GOT3 (cell line): Measurements from ENCODE around the gene CARD18.

Experiments
- DNase-seq: peaks from one replicate; lab custom pipeline; 2025; ENCODE audit warnings: mixed read lengths; lab: John Stamatoyannopoulos, UW

The CARD18 gene, protein sequence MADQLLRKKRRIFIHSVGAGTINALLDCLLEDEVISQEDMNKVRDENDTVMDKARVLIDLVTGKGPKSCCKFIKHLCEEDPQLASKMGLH

DNA sequence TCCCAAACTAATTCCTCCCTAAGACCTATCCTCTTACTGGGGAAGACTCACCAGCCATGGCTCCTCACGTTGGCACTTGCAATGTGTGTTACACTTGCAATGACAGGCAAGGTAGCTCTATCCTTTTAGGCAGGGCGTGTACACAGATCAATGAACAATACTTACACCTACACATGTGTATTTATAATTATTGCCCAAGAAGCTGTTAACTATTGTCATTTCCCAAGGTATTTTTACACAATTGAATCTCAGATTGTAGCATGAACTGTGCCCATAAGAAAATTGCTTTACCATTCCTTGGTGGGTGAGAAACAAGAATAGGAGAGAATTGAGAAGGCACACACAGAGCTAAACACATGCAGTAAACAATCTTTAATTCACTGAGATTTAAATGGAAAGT is at the start of gene CARD18:
Gene CARD18 (minus strand): TSS at position 101 of the 400 bp plus-strand sequence. CDS start 43 bp downstream, at position 58.
- no peak for DNase-seq

- DNase-seq, result no peak
These were observed 44.4 kb upstream of the CARD18 start for GRCh38 chr11:105183987-105184386.

DNA sequence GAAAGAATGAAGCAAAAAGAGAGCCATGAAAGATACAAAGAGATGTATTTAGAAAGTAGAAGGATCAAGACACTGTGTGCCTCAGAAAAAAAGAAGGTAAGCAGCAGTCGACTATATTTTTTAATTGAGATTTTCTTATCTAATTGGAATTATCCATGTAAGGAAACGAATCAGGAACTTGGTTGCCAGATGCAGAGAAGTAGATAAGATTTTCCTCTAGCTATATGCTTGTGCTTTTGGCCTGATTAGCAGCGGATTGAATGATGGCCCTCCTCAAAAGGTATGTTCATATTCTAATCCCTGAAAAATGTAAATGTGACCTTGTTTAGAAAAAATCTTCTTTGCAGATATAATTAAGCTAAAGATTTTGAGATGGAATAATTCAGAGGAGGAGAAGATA is 43.9 kb upstream of the CARD18 start:
- DNase-seq, result no peak

DNA sequence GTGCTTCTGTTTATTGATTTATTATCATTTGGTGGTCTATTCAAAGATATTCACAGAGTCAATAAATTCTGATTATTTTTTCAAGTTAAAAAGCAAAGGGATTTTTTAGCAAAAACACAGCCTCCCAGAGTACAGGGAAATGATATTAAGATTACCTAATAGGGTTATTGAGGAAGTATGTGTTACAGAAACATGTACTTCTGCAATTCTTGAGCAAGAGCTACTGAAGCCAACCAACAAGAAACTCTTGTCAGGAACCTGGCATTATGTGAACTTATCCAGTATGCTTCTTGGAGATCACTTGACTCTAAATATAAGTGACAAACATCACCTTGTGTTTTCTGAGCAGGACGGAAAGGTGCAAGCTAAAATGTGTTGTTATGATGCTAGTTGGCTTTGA is 42.0 kb upstream of the CARD18 start:
- no peak for DNase-seq

DNA sequence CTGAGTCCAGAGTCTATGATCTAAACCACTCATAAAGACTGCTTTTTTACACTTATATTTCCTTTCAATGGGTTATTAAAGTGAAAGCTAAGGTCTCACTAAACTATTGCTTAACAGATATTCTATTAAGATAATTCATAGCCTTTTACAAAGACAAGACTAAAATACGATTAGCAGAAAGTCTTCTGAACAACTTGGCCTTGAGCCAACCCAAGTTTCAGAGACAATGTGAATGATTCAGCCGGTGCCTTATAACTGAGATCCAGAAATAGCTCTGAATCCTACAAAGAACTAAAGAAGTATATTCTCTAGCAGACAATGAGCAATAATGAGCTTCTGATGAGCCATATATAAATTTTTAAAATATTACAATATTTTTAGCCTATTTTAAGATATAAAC is 41.5 kb upstream of the CARD18 start:
- no peak for DNase-seq

- DNase-seq, result no peak
These were observed 40.1 kb upstream of the CARD18 start for GRCh38 chr11:105179542-105180278.

DNA sequence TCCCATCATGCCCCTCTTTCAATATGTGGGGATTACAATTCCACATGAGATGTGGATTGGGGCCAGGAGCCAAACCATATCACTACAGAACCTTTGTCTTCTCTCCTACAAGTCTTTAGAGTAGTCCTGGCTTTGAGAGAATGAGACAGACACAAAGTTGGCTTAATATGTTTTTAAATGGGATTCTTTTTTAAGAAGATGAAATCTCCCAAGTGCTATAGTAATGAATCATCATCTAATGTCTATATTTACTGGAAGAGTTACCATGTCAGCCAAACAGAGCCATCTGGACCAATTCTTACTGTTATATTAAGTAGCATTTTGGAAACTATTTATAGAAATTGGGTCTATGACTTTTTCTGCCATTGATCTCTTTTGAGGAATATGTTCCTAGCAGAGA is 38.1 kb upstream of the CARD18 start:
- no peak for DNase-seq

DNA sequence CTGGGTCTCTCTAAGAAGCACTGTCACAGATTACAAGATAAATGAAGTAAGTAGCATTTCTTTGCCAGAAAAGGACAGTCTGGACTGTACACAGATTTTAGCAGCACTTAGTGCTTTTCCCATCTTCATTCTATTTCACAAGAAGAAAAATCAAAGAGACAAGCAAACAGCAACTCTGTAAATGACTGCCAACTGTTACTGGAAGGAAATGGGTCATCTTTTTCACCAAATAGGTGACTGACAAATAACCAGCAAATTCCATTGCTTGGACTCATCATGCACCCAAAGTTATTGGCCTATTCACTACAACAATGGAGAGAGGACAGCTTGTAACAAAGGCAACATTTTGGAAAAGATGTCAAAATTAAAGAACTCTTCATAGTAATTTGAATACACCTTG is 28.9 kb upstream of the CARD18 start:
- DNase-seq, result no peak

DNA sequence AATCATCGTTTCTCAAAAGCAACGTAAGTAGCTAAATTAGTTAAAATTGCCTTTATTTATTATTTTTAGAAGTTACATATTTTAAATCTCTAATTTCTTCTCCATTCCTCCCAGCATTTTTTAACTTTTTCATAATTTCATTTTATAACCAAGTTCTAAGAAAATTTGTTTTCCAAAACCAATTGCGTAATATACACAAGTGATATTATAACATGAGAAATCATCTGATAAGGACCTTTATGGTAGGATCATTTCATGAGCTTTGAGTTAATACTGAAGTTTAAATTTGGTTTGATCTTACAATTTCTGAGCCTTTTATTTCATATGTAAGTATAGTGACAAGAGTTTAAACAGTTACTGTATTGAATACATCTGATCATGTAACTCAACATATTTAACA is 27.7 kb upstream of the CARD18 start:
- DNase-seq, result no peak

- no peak for DNase-seq
These were observed 24.6 kb upstream of the CARD18 start for GRCh38 chr11:105164208-105164607.

DNA sequence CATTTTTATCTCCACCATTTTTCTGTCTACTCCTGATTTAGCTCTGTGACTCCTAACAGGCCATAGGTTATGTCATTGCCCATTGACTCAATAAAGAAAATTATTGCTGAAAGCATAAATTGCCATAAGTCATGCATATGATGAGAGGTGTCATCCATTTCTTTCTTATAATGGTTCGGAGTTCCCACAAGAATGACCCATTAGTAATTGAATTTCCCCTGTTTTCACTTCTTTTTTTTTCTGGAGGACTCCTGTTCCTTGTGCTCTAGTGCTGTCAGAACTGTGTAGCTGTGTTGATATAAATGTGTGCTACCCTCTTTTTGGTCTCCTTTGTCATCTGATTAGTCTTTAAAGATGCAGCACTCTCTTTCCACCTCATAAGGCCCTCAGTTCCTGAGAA is 22.9 kb upstream of the CARD18 start:
- no peak for DNase-seq

- no peak for DNase-seq
These were observed 18.9 kb upstream of the CARD18 start for GRCh38 chr11:105158436-105158835.

GRCh38 chr11:105156720-105157119 is 17.2 kb upstream of the CARD18 start:
- no peak for DNase-seq

- no peak for DNase-seq
These were observed 16.7 kb upstream of the CARD18 start for GRCh38 chr11:105156231-105156630.

GRCh38 chr11:105155679-105156078 is 16.1 kb upstream of the CARD18 start:
- DNase-seq, result no peak

DNA sequence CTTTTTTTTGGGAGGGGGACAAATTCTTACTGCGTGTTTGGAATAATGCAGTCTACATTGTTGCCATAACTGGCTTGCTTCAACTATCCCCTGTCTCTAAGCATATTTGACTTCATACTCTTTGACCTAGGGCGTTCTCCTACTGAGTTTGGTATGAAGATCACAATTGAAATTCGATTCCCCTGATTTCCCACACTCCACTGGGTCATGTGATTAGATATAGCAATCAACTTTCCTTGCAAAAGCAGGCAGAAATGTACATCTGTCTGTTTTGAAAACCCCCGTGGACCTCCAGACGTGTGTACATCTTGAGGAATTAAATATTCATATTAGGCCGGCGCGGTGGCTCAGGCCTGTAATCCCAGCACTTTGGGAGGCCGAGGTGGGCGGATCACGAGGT is 13.8 kb upstream of the CARD18 start:
- no peak for DNase-seq

DNA sequence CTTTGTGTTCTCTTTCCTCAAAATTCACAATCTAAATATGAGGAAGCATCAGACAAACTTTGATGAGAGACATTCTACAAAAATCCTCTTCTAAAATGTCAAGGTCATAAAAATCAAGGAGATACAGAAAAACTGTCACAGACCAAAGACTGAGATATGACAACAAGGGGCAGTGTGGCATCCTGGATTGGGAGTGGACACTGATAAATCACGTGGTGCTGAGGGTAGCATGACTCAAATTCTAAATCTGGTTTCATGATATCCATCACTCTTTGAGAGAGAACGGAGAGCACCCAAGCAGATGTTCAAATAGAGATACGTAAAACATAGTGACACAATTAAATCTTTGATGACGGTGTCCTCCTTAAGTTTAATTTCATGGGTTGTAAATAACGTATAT is 13.0 kb upstream of the CARD18 start:
- no peak for DNase-seq

DNA sequence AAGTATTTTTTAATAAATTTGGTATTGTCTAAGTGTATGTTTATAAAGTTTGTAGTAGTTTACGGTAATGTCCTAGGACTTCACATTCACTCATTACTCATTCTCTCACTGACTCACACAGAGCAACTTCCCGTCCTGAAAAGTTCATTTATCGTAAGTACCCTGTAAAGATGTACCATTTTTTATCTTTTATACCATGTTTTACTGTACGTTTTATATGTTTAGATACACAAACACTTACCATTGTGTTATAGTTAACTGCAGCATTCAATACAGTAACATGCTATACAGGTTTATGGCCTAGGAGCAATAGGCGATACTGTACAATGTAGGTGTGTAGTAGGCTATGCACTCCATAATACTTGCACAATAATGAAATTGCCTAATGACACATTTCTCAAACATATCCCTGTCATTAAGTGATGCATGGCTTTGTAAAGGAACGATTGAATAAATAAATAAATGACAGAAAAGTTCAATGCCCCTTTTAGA is 12.5 kb upstream of the CARD18 start:
- no peak for DNase-seq

DNA sequence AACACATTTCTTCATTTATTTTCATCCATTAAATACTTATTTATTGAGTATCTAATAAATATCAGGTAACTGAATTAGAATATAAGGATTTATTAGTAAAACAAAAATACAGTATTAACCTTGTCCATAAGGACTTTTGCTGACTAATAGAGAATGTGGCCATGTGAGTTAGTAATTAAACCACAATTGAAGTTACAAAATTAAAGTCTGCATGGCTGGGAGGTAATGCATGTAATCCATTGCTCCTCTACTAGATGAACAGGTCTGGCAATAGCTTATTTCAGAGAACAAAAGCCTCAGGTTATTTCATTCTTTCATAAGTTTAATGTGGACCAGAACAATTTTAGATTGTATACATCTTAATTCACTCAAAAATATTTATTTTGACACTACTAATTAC is 9.9 kb upstream of the CARD18 start:
- DNase-seq, result no peak

DNA sequence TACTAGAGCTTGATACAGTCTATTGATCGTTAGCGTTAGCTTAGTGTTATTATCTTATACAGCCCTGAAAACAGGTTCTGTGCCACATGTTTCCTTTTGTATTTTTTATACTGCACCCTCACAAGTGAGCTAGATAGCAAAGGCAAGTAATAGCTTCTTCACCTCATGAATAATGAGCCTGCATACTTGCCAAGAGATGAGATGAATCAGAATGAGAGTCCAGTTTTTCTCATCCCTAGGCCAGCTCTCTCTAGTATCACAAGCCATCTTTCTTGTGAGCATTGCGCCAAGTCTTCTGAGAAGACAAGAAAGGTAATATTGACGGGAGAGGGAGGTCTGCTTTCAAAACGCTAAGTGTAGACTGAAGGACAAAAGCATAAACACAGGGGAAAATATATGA is 8.7 kb upstream of the CARD18 start:
- DNase-seq, result no peak

- no peak for DNase-seq
These were observed 5.3 kb upstream of the CARD18 start for GRCh38 chr11:105144887-105145286.

- DNase-seq, result no peak
These were observed 2.6 kb upstream of the CARD18 start for GRCh38 chr11:105142167-105142566.

GRCh38 chr11:105137286-105137685 is 2.3 kb downstream of the CARD18 start:
- no peak for DNase-seq

DNA sequence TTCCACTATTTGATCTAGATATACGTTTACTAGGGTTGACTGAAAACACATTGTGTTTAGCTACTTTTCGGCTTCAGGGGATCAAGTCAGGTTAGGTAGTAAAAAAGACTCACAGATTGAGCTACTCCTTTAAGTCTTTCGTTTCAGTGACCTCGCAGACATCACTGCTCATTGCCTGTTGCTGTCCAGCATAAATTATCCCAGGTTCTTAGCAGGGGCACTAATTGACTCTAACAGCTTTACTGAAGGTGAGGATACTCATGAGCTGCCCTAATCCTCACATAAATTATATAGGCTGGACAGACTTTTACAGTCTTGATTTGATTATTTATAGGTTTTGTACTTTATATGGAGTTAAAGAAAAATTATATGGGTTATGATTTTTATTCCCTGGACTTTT is 3.7 kb downstream of the CARD18 start:
- DNase-seq, result no peak
